ENCODE results near the gene ARRB2. TPM values are rescaled to one million over a fixed set of nuclear protein-coding genes. Genes with fewer than 3 reads are reported as not detected.
A peak's percentile ranks its signal among the peaks of the same experiment; 100 is the strongest.

The ARRB2 gene
- total RNA-seq, 1 experiment from 2014 or later: 75.3 TPM

DNA sequence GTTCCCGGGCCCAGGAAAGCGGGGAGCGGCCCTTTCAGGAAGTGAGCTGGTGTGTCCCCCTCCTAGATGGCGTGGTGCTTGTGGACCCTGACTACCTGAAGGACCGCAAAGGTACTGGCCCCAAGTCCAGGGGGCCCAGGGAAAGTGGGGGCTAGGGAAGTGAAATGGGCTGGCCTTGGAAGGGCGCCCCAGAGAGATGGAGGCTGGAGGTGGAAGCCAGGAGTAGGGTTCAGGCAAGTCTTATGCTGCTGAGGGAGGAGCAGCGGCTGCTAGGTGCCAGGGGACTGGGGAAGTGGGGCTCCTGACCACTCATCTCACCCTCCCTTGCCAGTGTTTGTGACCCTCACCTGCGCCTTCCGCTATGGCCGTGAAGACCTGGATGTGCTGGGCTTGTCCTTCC, 5.6 kb downstream of the ARRB2 start:
- H3K14ac ChIP-seq (ENCODE audit: insufficient read depth, low read length): no peak overlapping the region
- H3K27me3 Mint-ChIP-seq (ENCODE audit: low read depth): no peaks in the 10 kb centered on the region
- no peak overlapping the region for H3K18ac ChIP-seq (ENCODE audit: insufficient read length, low read depth, low read length)
- H3K4ac ChIP-seq (ENCODE audit: low read depth, low read length): no peak overlapping the region
- H3K56ac ChIP-seq (ENCODE audit: insufficient read length, low read depth, low read length): no peak overlapping the region
- no peaks in the 10 kb centered on the region for H3K4me1 ChIP-seq (ENCODE audit: insufficient read depth, low read length)
- peaks cover 12 to 54% (median 52%) of the 10 kb centered on the region in 3 experiments; a peak in 6 of 7 replicates for H3K36me3 Mint-ChIP-seq (ENCODE audit: insufficient read depth in 1 of 3, low read depth in 3 of 3)
- H2AK5ac ChIP-seq (ENCODE audit: insufficient read length, low read length): no peak overlapping the region
- peaks cover 5% of the 10 kb centered on the region for H3K23me2 ChIP-seq (ENCODE audit: insufficient read length, low read depth, low read length, poor library complexity, severe bottlenecking)
- H2BK12ac ChIP-seq (ENCODE audit: insufficient read length, low read depth, low read length): no peak overlapping the region
- no CpG with 5 or more reads among the region's 10 CpGs for WGBS (ENCODE audit: extremely low coverage, insufficient read length, low lambda C conversion rate)
- H3K9me3 ChIP-seq (ENCODE audit: control insufficient read depth, low read depth, low read length): no peaks in the 10 kb centered on the region
- no peak overlapping the region for H2BK20ac ChIP-seq (ENCODE audit: low read depth, low read length, poor library complexity, severe bottlenecking)
- H3K4me3 Mint-ChIP-seq: no peak overlapping the region
- DNase-seq: no peak
- no peak overlapping the region for H2BK5ac ChIP-seq (ENCODE audit: insufficient read length, low read length)
- H3K4me1 Mint-ChIP-seq: peaks cover 6% of the 10 kb centered on the region in 2 experiments
- no peak overlapping the region for H3T11ph ChIP-seq (ENCODE audit: low read length)
- H4K20me1 ChIP-seq (ENCODE audit: control insufficient read depth, insufficient read depth, insufficient read length): no peaks in the 10 kb centered on the region
- no peak overlapping the region for H4K8ac ChIP-seq (replicated peaks; ENCODE audit: insufficient read length, low read depth, low read length)
- H3K79me1 ChIP-seq (ENCODE audit: insufficient read depth, low read depth, low read length, poor library complexity, severe bottlenecking): no peaks in the 10 kb centered on the region
- no peaks in the 10 kb centered on the region for H3K9me3 Mint-ChIP-seq
- H2AFZ ChIP-seq (ENCODE audit: low read length): no peak overlapping the region
- no peak overlapping the region for H4K5ac ChIP-seq (ENCODE audit: insufficient read length, low read depth, low read length)
- no peak overlapping the region for H4K91ac ChIP-seq (ENCODE audit: insufficient read length, low read depth, low read length)
- no peak overlapping the region for H3K9ac ChIP-seq (ENCODE audit: extremely low read depth, insufficient read length, low read length)
- H3K27ac ChIP-seq (ENCODE audit: insufficient read length, low read depth, low read length): no peak overlapping the region
- H2BK15ac ChIP-seq (ENCODE audit: low read depth, low read length): no peak overlapping the region
- no peaks in the 10 kb centered on the region for H3K27me3 ChIP-seq (ENCODE audit: insufficient read depth, low read length)
- no peak overlapping the region for H2BK120ac ChIP-seq (ENCODE audit: low read depth, low read length, poor library complexity, severe bottlenecking)
- no peaks in the 10 kb centered on the region; the same call in 1 of the 2 replicates for H3K79me2 ChIP-seq (ENCODE audit: insufficient read depth, low read length)
- TF ChIP-seq, protein P1, sequence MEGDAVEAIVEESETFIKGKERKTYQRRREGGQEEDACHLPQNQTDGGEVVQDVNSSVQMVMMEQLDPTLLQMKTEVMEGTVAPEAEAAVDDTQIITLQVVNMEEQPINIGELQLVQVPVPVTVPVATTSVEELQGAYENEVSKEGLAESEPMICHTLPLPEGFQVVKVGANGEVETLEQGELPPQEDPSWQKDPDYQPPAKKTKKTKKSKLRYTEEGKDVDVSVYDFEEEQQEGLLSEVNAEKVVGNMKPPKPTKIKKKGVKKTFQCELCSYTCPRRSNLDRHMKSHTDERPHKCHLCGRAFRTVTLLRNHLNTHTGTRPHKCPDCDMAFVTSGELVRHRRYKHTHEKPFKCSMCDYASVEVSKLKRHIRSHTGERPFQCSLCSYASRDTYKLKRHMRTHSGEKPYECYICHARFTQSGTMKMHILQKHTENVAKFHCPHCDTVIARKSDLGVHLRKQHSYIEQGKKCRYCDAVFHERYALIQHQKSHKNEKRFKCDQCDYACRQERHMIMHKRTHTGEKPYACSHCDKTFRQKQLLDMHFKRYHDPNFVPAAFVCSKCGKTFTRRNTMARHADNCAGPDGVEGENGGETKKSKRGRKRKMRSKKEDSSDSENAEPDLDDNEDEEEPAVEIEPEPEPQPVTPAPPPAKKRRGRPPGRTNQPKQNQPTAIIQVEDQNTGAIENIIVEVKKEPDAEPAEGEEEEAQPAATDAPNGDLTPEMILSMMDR (conservative IDR thresholded peaks at IDR 0.05): no peak
- H3K23ac ChIP-seq (ENCODE audit: insufficient read length, low read depth, low read length): no peak overlapping the region
- H3K4me2 ChIP-seq (ENCODE audit: insufficient read depth, insufficient read length, low read length): no peak overlapping the region
- H3K27ac Mint-ChIP-seq: peak overlapping the region in 1 of 3 experiments; percentile 74; a peak in 1 of 7 replicates
